Measurements from ENCODE around the gene BDKRB2. TPM values are rescaled to one million over a fixed set of nuclear protein-coding genes. Genes with fewer than 3 reads are reported as not detected.

Gene BDKRB2
- total RNA-seq, 1 experiment from 2014 or later = 0.49 TPM

DNA sequence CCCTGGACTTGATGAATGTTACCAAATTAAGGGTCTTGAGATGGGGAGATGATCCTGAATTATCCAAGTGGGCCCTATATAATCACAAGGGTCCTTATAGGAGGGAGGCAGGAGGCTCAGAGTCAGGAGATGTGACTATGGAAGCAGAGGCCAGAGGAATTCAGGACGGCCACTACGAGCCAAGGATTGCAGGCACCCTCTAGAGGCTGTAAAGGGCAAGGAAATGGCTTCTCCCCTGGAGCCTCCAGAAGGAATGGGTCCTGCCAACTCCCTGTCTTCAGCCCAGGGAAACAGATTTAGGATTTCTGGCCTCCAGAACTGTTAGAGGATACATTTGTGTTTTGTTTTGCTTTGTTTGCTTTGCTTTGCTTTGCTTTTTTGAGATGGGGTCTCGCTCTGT, 60.2 kb downstream of the BDKRB2 start:
- Histone ChIP-seq H3K9ac (ENCODE audit: low read length) (no peak overlapping the region), H4K20me1 (ENCODE audit: insufficient read depth) (no peaks in the 10 kb centered on the region), H3K4me3 (replicated peaks in 1 of 2; ENCODE audit: low read depth in 1 of 2, low read length in 2 of 2) (no peak overlapping the region), H3K9me2 (ENCODE audit: insufficient read depth) (no peaks in the 10 kb centered on the region), H2AFZ (ENCODE audit: low read depth, low read length, poor library complexity, severe bottlenecking) (no peak overlapping the region), H3K79me2 (ENCODE audit: insufficient read depth, low read length) (no peaks in the 10 kb centered on the region), H3K4me2 (ENCODE audit: low read length) (no peak overlapping the region), H3K27me3 (ENCODE audit: insufficient read depth, low read length) (peaks cover 13% of the 10 kb centered on the region; the same call in 1 of the 2 replicates), H3K36me3 (ENCODE audit: control insufficient read depth in 1 of 2, insufficient read depth in 2 of 2, low read length in 2 of 2) (no peaks in the 10 kb centered on the region), H3K27ac (ENCODE audit: low read depth, low read length) (no peak overlapping the region), H3K9me3 (ENCODE audit: control insufficient read depth in 1 of 2, insufficient read depth in 1 of 2, low read depth in 1 of 2, low read length in 2 of 2) (no peaks in the 10 kb centered on the region), H3K4me1 (ENCODE audit: control insufficient read depth in 1 of 2, insufficient read depth in 2 of 2, low read length in 2 of 2) (no peaks in the 10 kb centered on the region)
- POLR2A ChIA-PET = no interaction called here
- DNase-seq (ENCODE audit: low read depth, low spot score) (no peak), ATAC-seq (peak; percentile 87)
- CTCF ChIA-PET = interaction anchor here (1.4 kb wide), 1 partner anchor 10 kb away, joined by 3 read pairs; no protein-coding TSS in a partner anchor
- TF ChIP-seq, protein P1, sequence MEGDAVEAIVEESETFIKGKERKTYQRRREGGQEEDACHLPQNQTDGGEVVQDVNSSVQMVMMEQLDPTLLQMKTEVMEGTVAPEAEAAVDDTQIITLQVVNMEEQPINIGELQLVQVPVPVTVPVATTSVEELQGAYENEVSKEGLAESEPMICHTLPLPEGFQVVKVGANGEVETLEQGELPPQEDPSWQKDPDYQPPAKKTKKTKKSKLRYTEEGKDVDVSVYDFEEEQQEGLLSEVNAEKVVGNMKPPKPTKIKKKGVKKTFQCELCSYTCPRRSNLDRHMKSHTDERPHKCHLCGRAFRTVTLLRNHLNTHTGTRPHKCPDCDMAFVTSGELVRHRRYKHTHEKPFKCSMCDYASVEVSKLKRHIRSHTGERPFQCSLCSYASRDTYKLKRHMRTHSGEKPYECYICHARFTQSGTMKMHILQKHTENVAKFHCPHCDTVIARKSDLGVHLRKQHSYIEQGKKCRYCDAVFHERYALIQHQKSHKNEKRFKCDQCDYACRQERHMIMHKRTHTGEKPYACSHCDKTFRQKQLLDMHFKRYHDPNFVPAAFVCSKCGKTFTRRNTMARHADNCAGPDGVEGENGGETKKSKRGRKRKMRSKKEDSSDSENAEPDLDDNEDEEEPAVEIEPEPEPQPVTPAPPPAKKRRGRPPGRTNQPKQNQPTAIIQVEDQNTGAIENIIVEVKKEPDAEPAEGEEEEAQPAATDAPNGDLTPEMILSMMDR (IDR thresholded peaks at IDR 0.05 in 2 of 3, conservative IDR thresholded peaks at IDR 0.05 in 1 of 3; ENCODE audit: borderline replicate concordance in 1 of 3, insufficient read depth in 1 of 3, low read depth in 2 of 3, low read length in 2 of 3) = peak; percentile 46 to 62 (median 51); a peak in 5 of 6 replicates
- TF ChIP-seq YY1 (IDR thresholded peaks at IDR 0.05; ENCODE audit: extremely low read depth, insufficient replicate concordance, low read depth, low read length) (peak; percentile 9), JUND (IDR thresholded peaks at IDR 0.05) (no peak), RAD21 (IDR thresholded peaks at IDR 0.05; ENCODE audit: low read depth) (peak; percentile 61)
- BruUV-seq (replicated peaks) = no TSS peak
- RAD21 ChIA-PET (ENCODE audit: low non-redundant PET in 1 of 2, low total read pairs in 2 of 2, uncharacterized antibody in 2 of 2, unreplicated experiment in 2 of 2) = no interaction called here
- intact Hi-C loops (cut with micrococcal nuclease) = no loop called here

DNA sequence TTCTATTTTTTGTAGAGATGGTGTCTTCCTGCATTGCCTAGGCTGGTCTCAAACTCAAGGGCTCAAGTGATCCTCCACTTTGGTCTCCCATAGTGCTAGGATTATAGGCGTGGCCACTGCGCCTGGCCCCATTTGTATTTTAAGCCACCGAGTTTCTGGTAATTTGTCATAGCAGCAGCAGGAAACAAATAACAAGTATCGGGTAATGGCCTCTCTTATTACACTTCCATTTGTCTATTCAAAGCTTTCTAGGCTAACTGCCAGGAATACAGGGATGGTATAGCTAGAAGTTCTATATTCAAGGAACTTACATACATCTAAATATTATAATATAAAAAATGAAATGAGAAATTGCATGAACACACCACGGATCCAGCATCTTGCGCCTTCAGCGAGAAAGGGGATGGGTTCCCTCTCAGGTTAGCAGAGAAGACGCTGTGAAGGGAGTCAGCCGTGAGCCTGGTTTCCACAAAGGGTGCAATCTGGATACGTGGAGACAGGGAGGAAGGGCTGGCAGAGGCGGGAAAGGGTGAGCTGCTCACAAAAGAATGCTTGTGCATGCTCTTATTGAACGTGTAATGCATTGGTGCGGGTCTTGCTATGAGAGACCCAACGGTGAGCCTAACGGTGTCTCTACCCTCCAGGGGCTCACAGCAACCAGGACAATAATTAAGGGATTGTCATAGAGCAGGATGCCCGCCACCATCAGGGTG, 60.9 kb downstream of the BDKRB2 start:
- H3K27ac ChIP-seq (ENCODE audit: low read depth, low read length) = no peak overlapping the region
- ATAC-seq (no peak), DNase-seq (ENCODE audit: low read depth, low spot score) (no peak)
- H4K20me1 ChIP-seq (ENCODE audit: insufficient read depth) = no peaks in the 10 kb centered on the region
- H3K9me2 ChIP-seq (ENCODE audit: insufficient read depth) = no peaks in the 10 kb centered on the region
- POLR2A ChIA-PET = no interaction called here
- no peaks in the 10 kb centered on the region for H3K9me3 ChIP-seq (ENCODE audit: control insufficient read depth in 1 of 2, insufficient read depth in 1 of 2, low read depth in 1 of 2, low read length in 2 of 2)
- H3K79me2 ChIP-seq (ENCODE audit: insufficient read depth, low read length) = no peaks in the 10 kb centered on the region
- RAD21 ChIA-PET (ENCODE audit: low non-redundant PET in 1 of 2, low total read pairs in 2 of 2, uncharacterized antibody in 2 of 2, unreplicated experiment in 2 of 2) = no interaction called here
- H3K4me2 ChIP-seq (ENCODE audit: low read length) = no peak overlapping the region
- CTCF ChIA-PET = interaction anchor here (1.4 kb wide), 1 partner anchor 9 kb away, joined by 3 read pairs; no protein-coding TSS in a partner anchor
- no peak overlapping the region for H3K9ac ChIP-seq (ENCODE audit: low read length)
- intact Hi-C loops (cut with micrococcal nuclease) = no loop called here
- H2AFZ ChIP-seq (ENCODE audit: low read depth, low read length, poor library complexity, severe bottlenecking) = no peak overlapping the region
- H3K36me3 ChIP-seq (ENCODE audit: control insufficient read depth in 1 of 2, insufficient read depth in 2 of 2, low read length in 2 of 2) = no peaks in the 10 kb centered on the region
- BruUV-seq (replicated peaks) = no TSS peak
- H3K4me3 ChIP-seq (replicated peaks in 1 of 2; ENCODE audit: low read depth in 1 of 2, low read length in 2 of 2) = no peak overlapping the region
- H3K4me1 ChIP-seq (ENCODE audit: control insufficient read depth in 1 of 2, insufficient read depth in 2 of 2, low read length in 2 of 2) = no peaks in the 10 kb centered on the region
- peaks cover 9% of the 10 kb centered on the region; the same call in 1 of the 2 replicates for H3K27me3 ChIP-seq (ENCODE audit: insufficient read depth, low read length)
- TF ChIP-seq, protein P2, sequence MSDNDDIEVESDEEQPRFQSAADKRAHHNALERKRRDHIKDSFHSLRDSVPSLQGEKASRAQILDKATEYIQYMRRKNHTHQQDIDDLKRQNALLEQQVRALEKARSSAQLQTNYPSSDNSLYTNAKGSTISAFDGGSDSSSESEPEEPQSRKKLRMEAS (IDR thresholded peaks at IDR 0.05) = no peak
- TF ChIP-seq YY1 (IDR thresholded peaks at IDR 0.05; ENCODE audit: extremely low read depth, insufficient replicate concordance, low read depth, low read length) = no peak
- TF ChIP-seq POLR2AphosphoS5 (IDR thresholded peaks at IDR 0.05; ENCODE audit: low read depth, low read length) = no peak
- TF ChIP-seq SRF (IDR thresholded peaks at IDR 0.05; ENCODE audit: low read depth) = no peak
- TF ChIP-seq FOSL1 (IDR thresholded peaks at IDR 0.05; ENCODE audit: low read depth) = no peak
- TF ChIP-seq SP1 (IDR thresholded peaks at IDR 0.05; ENCODE audit: low read depth) = no peak
- TF ChIP-seq SIN3A (IDR thresholded peaks at IDR 0.05; ENCODE audit: low read depth) = no peak
- TF ChIP-seq, protein P3, sequence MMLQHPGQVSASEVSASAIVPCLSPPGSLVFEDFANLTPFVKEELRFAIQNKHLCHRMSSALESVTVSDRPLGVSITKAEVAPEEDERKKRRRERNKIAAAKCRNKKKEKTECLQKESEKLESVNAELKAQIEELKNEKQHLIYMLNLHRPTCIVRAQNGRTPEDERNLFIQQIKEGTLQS (IDR thresholded peaks at IDR 0.05) = no peak
- no peak for TF ChIP-seq CEBPB (IDR thresholded peaks at IDR 0.05; ENCODE audit: low read depth)
- TF ChIP-seq, protein P1 (IDR thresholded peaks at IDR 0.05 in 2 of 3, conservative IDR thresholded peaks at IDR 0.05 in 1 of 3; ENCODE audit: borderline replicate concordance in 1 of 3, insufficient read depth in 1 of 3, low read depth in 2 of 3, low read length in 2 of 3) = no peak
- no peak for TF ChIP-seq TCF7L2 (IDR thresholded peaks at IDR 0.05; ENCODE audit: borderline replicate concordance, extremely low read depth, insufficient read depth, insufficient read length)
- no peak for TF ChIP-seq EGR1 (IDR thresholded peaks at IDR 0.05; ENCODE audit: low read depth)
- no peak for TF ChIP-seq EZH2phosphoT487 (IDR thresholded peaks at IDR 0.05; ENCODE audit: borderline replicate concordance)

Measured in HCT116 (cell line).